GM12801 (cell line): ENCODE measurements around the gene SYT13.

Experiments used
- TF ChIP-seq, protein P1 (sequence below): IDR thresholded peaks from one replicate; pipeline ENCODE4 v1.5.1; 2011; ENCODE audit warnings: control low read depth; ENCODE audit not compliant: insufficient read length; ENCODE audit errors: extremely low read depth

Gene SYT13

DNA sequence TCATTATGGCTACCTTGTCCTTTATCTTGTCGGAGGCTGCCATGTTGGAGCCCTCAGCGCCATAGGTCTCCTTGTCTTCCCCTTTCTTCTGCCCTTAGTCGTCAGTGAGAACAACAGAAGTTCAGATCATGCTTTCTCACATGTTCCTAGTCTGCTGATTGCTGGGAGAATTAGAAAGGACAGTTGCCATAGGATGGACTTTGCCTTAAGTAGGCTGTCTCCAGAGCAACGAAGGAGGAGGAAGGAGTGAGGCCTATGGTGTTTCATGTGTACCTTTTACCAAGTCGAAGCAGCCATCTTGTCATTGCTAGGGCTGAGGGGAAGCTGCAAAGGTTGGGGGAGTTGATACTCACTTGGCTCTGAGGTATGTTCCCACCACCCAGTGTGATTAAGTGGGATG, 62.6 kb downstream of the SYT13 start:
- TF ChIP-seq, protein P1, sequence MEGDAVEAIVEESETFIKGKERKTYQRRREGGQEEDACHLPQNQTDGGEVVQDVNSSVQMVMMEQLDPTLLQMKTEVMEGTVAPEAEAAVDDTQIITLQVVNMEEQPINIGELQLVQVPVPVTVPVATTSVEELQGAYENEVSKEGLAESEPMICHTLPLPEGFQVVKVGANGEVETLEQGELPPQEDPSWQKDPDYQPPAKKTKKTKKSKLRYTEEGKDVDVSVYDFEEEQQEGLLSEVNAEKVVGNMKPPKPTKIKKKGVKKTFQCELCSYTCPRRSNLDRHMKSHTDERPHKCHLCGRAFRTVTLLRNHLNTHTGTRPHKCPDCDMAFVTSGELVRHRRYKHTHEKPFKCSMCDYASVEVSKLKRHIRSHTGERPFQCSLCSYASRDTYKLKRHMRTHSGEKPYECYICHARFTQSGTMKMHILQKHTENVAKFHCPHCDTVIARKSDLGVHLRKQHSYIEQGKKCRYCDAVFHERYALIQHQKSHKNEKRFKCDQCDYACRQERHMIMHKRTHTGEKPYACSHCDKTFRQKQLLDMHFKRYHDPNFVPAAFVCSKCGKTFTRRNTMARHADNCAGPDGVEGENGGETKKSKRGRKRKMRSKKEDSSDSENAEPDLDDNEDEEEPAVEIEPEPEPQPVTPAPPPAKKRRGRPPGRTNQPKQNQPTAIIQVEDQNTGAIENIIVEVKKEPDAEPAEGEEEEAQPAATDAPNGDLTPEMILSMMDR = no peak

DNA sequence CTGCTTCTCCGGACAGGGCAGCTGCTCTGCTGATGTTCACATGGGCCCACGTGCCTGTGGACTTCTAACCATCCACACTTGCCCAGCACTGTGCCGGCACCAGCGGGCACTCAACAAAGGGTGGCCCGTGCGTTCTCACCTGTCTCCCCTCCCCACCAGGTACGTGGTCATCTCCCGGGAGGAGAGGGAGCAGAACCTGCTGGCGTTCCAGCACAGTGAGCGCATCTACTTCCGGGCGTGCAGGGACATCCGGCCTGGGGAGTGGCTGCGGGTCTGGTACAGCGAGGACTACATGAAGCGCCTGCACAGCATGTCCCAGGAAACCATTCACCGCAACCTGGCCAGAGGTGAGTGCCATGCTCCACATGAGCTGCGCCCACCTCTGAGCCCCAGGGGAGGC, 66.7 kb downstream of the SYT13 start:
- TF ChIP-seq, protein P1 = no peak

DNA sequence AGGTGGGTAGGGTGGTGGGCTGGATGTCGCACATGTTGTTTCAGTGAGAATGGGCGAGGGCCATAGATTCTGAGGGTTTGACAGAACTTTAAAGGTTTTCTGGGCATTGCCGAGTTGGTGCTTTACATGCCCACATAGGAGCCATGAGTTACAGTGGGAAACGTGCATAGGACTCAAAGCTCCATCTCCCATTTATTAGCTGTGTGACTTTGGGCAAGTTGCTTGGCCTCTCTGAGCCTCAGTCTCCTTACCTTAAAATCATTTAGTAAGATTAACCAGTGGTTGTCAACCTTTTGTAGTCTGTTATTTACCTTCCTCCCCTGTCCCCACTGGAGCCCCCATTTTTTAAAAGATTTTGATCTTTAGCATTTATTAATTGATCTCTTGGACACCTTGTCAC, 67.4 kb downstream of the SYT13 start:
- TF ChIP-seq, protein P1 = no peak

DNA sequence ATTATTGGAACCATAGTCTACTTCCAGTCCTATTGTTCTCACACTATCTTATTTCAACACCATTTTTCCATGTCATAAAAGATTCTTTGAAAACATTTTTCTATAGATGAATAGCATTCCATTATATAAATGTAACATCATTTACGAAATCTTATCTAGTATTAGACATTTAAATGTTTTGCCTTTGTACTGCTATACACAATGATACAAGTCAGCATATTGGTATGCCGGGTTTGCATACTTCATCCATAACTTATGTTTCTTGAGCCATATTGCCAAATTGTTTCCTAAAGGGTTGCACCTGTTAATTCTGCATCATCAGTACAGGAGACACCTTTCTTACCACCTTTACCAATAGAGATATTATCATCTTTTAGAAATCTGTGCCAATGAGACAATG, 68.2 kb downstream of the SYT13 start:
- TF ChIP-seq, protein P1 = no peak

DNA sequence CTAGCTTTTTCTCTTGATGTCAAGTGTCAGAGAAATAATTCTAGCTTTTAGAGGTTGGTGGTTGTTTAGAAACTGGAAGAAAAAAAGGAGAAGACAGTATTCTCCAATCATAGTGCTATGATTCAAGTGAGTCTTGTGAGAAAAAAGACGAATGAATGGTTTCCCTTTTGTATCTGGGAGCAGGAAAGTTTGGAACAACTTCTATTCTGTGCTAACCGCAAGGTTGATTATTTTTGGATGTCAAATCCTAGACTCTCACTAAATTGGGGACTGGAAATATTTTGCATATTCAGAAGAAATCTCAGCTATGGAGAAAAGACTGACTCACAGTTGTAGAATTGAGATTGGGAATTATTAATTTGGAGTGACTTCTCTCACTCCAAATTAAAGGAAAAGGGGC, 69.2 kb downstream of the SYT13 start:
- TF ChIP-seq, protein P1 = no peak

DNA sequence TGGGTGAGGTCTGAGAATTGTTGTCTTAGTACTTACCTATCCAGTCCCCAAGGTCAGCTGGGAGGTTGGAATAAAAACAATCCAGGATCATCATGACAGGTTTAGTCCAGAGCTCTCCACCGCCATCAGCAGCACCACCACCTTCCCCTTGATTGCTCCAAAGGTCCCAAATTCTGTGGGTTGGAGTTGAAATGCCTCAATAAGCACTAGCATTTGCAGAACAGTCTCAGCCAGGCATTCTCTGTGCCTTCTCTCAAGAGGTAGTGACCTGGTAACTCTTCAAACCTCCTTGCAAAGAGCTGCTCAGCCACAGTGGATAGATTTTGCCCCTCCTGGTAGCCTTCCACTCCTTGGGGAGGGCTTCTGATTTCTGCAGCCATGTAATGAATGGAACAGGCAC, 70.1 kb downstream of the SYT13 start:
- TF ChIP-seq, protein P1 = no peak

DNA sequence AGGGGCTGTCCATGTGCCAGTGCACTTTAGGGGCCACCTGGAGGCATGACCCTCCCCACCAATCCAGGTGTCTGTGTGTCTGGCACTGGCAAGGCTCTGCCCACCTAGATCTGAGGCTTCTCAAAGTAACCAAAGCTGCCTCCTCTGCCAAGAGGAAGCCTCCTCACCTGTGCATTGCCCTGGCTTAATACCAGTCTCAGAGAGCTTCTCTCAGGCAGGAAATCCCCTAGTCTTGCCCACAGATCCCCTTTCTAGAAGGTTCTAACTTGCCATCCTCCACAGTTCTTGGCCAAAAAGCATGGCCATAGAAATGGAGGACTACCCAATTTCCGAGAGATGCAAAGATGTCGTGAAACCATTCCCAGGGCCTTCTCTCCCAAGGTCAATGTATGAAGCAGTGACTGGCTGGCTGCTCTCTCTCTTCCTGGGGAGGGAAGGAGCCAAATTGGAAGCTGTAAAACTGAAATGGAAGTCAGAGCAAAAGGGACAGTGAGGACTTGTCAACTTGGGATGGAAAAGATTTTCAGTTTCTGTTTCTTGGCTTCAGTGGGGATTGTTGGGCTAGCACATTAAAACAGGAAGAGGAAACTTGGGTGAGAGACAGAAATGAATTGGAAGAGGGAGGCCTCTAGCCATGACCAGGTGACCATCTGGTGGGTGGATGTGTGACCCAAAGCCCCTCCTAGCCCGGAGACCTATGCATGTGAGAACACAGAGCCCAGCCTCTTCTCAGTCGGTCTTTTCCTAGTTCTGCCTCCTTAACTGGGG, 70.9 kb downstream of the SYT13 start:
- TF ChIP-seq, protein P1 = no peak
